NCI-H1417 treated with DMSO at 0.1 percent for 48 hours (cell line): ENCODE results near the gene DCST1.

ENCODE experiments used
- DNase-seq: peaks from one replicate; lab custom pipeline; 2025; lab: John Stamatoyannopoulos, UW

Gene DCST1

DNA sequence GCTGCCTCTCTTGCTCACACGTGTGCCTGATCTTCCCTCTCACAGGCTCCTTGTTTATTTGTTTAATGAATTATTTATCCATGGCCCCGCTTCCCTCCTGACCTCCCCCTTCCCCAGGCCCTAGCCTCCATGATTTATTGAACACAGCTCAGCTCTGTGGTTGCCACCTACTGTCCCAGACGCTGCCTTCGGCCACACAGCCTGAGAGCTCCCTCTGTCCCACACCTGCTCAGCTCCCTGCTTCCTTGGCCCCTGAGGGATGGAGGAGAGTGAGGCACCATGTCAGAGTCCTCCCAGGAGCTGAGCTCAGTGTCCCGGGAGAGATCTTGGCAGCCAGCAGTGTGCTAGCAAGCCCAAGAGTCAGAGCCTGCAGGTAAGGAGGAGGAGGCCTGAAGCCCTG is 41.9 kb downstream of the DCST1 start:
- no peak for DNase-seq

- no peak for DNase-seq
Measured at GRCh38 chr1:155076371-155076770, 42.7 kb downstream of the DCST1 start.

DNA sequence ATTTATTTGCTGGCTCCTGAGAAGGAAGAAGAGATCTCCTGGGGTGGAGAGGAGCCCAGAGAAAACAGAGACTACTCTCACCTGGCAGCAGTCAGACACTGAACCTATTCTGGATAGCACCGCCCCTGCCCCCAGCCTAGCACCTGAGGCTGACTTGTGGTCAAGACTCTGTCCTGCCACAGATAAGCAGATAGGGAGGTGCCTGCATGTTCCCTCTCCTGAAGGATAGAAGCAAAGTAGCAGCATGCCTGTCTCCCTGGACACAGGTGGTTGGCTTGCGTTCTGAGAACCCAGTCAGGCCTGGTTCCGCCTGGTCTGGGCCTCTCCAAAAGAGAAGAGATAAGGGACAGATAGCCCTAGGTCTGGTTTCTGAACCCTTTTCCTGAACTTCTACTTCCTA is 43.7 kb downstream of the DCST1 start:
- DNase-seq, result no peak

DNA sequence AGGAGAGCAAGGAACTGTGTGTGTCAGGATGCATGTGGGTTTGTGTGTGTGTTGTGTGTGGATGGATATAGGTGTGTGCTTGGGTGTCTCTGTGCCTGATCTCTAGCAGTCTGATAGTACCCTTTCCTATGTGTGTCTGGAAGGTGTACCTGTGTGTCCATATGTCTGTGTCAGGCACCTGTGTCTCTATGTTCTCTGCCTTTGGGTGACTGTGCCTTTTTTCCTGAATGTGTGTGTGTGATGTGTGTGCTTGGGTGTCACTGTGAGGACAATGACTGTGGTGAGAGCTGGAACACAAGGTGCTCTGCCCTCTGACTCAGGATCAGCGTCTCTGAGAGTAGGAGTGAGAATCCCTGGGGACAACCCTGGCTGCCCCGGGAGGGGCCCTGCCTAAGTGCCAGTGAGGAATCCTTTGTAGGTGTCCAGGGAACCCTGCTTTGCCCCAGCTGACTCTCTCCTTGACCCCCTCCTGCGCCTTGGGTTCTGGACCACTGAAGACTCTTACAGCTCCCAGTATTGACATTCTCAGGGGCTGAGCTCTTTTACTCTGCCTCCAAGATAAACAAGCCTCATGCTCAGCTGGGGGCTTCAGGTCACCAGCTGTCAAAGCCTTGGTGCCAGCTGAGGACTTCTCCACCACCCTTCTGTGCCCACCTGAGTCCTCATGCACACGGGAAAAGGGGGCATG is 44.3 kb downstream of the DCST1 start:
- no peak for DNase-seq

DNA sequence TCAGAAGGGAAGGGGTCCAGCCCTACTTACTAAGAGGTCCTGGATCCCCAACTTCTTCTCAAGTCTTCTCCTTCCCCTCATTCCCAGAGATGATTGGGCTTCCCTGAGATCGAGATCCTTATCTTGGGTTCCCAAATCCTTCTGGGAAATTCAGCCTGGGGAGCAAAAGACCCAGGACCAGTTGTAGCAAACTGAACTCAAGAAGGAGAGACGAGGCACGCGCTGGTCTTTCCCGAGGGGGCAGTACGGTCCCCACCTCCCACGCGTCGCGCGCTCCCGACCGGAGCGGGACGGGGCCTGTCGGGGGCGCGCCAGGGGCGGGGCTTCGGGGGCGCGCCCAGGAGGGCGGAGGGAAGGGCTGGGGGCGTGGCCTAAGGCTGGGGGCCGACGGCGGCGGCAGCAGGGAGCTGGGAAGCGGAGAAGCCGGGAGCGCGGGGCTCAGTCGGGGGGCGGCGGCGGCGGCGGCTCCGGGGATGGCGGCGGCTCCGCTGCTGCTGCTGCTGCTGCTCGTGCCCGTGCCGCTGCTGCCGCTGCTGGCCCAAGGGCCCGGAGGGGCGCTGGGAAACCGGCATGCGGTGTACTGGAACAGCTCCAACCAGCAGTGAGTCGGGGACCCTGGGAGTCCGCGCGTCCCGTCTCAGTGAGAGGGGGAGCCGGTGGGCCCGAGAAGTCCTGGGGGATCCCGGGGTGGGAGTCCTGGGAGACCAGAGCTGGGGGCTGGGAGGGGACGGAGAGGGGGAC is 45.0 kb downstream of the DCST1 start, which contains the start of gene EFNA3:
Gene EFNA3, plus strand, starts transcription at position 369 of the 741 bp plus-strand sequence. Its CDS starts 105 bp downstream, at position 474.
- no peak for DNase-seq

DNA sequence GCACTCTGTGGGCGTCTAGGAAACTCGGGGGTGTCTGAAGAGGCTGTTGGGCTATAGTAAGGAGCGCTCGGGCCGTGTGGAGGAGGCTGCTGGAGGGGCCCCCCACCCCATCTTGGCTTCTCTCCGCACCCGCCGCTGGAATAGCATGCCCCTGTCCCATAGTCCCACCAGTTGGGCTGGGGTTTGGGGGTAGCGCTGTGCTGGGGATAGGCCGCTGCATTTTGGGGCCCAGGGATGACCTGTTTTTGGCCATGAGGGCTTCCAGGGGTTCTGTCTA is 45.5 kb downstream of the DCST1 start:
- no peak for DNase-seq

DNA sequence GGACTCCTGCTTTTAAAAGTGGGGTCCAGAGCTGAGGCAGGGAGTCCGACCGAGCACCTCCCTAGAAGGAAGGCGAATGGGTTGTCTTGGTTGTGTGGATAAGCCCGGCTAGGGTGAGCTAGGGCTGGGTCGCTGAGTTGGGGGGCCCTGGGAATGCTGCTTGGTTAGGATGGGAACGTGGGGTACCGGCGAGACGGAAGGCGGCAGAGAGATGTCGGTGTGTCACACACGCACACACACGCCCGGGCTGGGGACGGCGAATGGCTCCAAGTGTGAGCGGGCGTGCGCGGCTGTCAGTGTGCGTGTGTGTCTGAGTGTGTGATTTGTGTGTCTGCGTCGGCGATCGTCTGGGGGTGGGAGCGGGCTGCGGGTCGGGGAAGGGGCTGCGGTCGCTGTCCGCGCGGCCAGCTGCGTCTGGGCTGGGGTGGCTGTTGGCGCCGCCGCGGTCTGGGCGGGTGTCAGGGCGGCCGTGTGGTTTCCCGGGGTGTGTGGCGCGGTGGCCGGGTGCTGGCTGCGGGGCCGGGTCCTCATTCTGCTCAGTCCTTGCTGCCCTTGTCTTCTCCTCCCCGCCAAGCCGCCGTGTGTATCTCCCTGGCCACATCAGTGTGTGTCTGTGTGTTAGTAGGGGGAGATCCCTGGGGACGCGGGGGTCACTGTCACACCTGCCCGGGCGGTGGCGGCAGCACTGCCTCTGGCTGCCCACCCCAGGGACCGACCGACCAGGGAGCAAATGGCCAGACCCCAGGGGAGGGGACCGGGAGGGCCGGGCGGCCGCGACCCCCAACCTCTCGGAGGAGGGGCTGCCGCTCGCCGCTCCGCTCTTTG is 46.1 kb downstream of the DCST1 start:
- no peak for DNase-seq

- DNase-seq, result no peak
Measured at GRCh38 chr1:155080312-155081228, 46.9 kb downstream of the DCST1 start.

DNA sequence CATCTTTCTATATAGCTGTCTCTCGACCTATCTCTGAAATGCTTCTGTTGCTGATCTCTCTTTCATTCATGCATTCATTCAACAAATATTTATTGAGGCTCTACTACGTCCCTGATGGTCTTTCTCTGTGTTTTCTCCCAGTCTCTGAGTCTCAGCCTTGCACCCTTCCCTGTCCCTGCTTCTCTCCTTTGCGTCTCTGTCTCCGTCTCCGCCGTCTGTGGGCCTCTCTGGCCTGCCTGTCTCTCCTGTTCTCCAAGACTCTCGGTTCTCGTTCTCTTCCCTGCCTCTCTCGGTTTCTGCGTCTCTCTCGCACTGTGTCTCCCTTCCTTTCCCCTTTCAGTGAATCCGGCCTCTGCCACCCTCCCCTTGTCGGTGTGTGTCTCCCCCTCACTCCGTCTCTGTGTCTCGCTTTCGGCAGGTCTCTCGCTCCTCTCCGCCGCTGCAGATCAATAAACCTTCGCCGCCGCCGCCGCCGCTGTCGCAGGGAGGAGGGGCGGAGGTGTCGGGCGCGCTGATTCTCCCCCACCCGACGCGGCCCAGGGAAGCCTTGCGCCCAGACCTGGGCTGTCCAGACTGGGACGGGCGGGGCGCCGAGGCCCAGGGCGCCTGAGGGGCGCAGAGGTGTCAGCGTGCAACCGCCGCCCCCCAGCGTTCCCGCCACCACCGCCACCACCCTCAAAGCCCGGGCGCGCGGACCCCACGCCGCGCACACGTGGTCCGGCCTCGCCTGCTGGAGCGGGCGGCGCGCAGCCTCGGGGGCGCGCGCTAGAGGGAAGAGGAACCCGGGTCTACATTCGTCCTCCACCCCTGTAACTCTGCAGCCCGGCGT is 48.1 kb downstream of the DCST1 start:
- no peak for DNase-seq

DNA sequence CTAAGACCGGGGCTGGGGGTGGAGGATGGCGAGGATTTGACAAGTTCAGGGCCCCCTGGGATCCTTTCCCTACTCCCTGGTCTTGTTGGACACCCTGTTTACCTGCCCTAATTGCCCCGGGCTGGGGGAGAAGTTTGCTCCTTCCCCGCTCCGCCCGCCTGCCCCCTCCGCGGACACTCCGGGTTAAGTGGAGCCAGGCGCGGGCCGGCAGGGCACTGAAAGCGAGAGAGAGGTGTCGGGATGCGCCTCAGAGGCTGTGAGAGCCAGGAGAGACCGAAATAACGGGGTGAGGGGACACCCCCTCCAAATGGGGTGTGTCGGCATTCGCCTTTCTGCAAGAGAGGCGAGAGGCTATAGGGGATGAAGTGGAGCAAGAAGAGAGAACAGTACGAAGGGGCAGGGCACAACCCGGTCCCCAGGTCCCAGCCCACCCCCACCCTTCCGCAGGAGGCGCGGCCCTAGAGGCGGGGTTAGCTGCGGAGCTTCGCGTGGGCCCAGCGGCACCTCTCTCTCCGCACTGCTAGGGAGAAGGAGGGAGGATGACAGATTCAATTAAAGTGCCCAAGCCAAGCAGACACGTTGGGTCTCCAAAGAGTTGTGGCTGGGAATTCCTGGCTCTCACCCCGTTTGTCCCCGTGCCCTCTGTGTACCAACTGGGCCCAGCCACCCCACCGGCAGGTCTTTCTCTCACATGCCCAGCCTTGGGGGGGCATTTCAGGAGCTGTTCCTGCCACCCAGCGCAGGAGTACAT is 48.9 kb downstream of the DCST1 start:
- DNase-seq, result no peak

DNA sequence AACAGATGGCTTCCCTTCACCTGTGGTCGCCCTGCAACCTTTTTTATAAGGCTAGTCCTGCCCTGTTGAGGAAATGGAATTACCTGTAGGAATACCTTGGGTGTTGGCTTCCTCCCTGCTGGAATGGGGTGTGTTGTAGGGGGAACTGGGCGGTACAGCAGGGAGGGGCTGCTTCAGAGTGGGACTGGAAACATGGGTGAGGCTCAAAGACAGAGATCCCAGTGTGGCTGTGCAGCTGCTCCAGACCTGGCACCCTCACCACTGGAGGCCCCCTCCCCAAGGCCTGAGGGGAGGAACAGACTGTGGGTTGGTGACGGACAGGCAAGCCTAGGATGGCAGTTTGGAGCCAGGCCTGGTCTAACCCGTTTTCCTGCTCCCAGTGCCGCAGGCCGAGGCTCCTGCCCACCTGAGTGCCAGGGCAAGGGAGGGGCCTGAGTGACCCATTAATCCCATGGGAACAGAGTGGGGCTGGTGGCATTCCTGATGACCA is 49.5 kb downstream of the DCST1 start:
- DNase-seq, result no peak

- DNase-seq, result no peak
Measured at GRCh38 chr1:155083865-155084721, 50.5 kb downstream of the DCST1 start.

DNA sequence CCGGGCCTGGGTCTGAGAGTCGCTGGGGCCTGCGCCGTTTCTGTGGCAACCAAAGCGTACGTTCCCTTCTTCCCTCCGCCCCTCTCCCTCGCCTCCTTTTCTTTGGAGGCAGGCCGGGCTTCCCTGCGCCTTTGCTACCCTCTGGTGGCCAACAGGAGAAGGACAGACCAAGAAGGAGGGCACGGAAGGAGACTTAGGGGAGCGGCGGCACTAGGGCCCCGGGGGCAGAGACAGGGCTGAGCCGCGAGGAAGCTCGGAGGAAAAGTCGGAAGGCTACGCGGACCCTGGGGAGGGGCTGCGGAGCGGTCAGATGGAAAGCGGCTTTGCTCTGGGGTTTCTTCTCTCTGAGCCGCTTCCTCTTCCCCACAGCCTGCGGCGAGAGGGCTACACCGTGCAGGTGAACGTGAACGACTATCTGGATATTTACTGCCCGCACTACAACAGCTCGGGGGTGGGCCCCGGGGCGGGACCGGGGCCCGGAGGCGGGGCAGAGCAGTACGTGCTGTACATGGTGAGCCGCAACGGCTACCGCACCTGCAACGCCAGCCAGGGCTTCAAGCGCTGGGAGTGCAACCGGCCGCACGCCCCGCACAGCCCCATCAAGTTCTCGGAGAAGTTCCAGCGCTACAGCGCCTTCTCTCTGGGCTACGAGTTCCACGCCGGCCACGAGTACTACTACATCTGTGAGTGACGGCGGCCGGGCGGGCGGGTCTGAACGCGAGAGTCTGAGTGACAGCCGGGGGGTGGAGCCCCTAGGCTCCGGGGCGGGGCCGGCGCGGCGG is 51.3 kb downstream of the DCST1 start:
- DNase-seq, result peak; percentile 83

DNA sequence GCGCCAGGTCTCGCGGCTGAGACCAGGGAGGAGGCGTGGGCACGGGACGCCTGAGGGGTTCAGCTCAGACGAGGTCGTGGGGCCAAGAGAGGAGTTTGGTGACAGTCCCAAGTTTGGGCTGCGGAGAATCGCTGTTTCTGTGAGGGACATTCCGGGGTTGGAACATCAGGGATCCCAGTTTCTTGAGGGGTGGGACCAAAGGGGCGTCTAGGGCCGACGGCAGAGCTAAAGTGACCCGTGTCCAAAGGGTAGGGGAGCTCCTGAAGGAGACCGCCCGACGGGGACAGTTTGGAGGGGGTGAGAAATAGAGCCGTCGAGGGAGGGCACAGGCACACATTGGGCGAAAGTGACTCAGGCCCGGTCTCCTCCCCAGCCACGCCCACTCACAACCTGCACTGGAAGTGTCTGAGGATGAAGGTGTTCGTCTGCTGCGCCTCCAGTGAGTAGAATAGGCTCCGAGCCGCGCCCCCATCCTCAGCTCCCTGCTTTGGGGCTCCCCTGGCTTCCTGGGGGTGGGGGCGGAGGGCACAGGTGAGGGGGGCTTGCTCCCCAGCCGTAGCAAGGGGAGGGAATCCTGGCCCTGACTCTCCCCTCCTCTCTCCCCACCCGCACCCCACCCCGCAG is 52.0 kb downstream of the DCST1 start:
- DNase-seq, result no peak

GRCh38 chr1:155086128-155086741 is 52.6 kb downstream of the DCST1 start:
- DNase-seq, result no peak

- no peak for DNase-seq
Measured at GRCh38 chr1:155086856-155087535, 53.4 kb downstream of the DCST1 start.
